Glutamatergic neuron (in vitro differentiated cells): ENCODE results near the gene LIN37. TPM values are rescaled to one million over a fixed set of nuclear protein-coding genes. Genes with fewer than 3 reads are reported as not detected.
"Not testable (repeated sequence)": the region's sequence is repeated elsewhere in the genome, so short reads cannot be mapped to it uniquely, and the experiment has no call there.

ENCODE experiments used
- DNase-seq: peaks from one replicate; pipeline ENCODE4 v3.0.0; 2022
- H3K27ac Mint-ChIP-seq: one replicate; pipeline ENCODE4 v1.8.0; 2020; ENCODE audit warnings: mild to moderate bottlenecking, mixed read lengths, inconsistent platforms; ENCODE audit not compliant: unreplicated experiment
- H3K27me3 Mint-ChIP-seq: one replicate; pipeline ENCODE4 v1.8.0; 2020; ENCODE audit warnings: mild to moderate bottlenecking, moderate library complexity, mixed read lengths, inconsistent platforms; ENCODE audit not compliant: unreplicated experiment
- H3K36me3 Mint-ChIP-seq: one replicate; pipeline ENCODE4 v1.8.0; 2020; ENCODE audit warnings: mild to moderate bottlenecking, mixed read lengths, inconsistent platforms; ENCODE audit not compliant: unreplicated experiment
- H3K4me1 Mint-ChIP-seq: one replicate; pipeline ENCODE4 v1.8.0; 2020; ENCODE audit warnings: mild to moderate bottlenecking, low read depth, mixed read lengths, inconsistent platforms; ENCODE audit not compliant: unreplicated experiment
- H3K4me3 Mint-ChIP-seq: one replicate; pipeline ENCODE4 v1.8.0; 2020; ENCODE audit warnings: mild to moderate bottlenecking, mixed read lengths, inconsistent platforms; ENCODE audit not compliant: unreplicated experiment
- H3K9me3 Mint-ChIP-seq: one replicate; pipeline ENCODE4 v1.8.0; 2020; ENCODE audit warnings: mild to moderate bottlenecking, moderate library complexity, mixed read lengths, inconsistent platforms; ENCODE audit not compliant: unreplicated experiment
- CTCF ChIP-seq: fragments of 200-600 bp; sonication (generic); IDR thresholded peaks from one replicate; pipeline ENCODE4 v1.5.0; 2021; ENCODE audit not compliant: partially characterized antibody, unreplicated experiment
- total RNA-seq: library from RNA; stranded (reverse); fragmentation: NEBNext Ultra II Directional; extraction: Animal tissue kit (Norgen Biotek cat#: 25700); gene quantifications from one replicate; pipeline ENCODE4 v1.2.1, GENCODE V29; 2021; ENCODE audit not compliant: unreplicated experiment

Gene LIN37
- total RNA-seq, 1 donor from 2014 or later: 29.8 TPM

GRCh38 chr19:35793381-35794165 lies 45.2 kb downstream of the LIN37 start:
- no peak for TF ChIP-seq CTCF
- Mint-ChIP-seq H3K4me1 (no peaks in the 10 kb centered on the region), H3K9me3 (peaks cover 1% of the 10 kb centered on the region), H3K36me3 (no peaks in the 10 kb centered on the region), H3K27me3 (peaks cover 20% of the 10 kb centered on the region), H3K4me3 (no peak overlapping the region), H3K27ac (no peak overlapping the region)
- no peak for DNase-seq

- not testable (repeated sequence) for H3K36me3 Mint-ChIP-seq, H3K4me3 Mint-ChIP-seq, DNase-seq, H3K4me1 Mint-ChIP-seq, H3K27ac Mint-ChIP-seq, H3K9me3 Mint-ChIP-seq
- peaks cover 16% of the 10 kb centered on the region for H3K27me3 Mint-ChIP-seq
Measured at GRCh38 chr19:35795564-35795963, 47.2 kb downstream of the LIN37 start.

GRCh38 chr19:35796645-35797542 lies 48.5 kb downstream of the LIN37 start:
- Mint-ChIP-seq H3K27ac (no peak overlapping the region), H3K9me3 (no peaks in the 10 kb centered on the region), H3K4me3 (peak overlapping the region; percentile 14), H3K4me1 (no peaks in the 10 kb centered on the region), H3K36me3 (no peaks in the 10 kb centered on the region), H3K27me3 (peaks cover 16% of the 10 kb centered on the region)
- DNase-seq: no peak
- no peak for TF ChIP-seq CTCF

GRCh38 chr19:35797663-35798062 lies 49.3 kb downstream of the LIN37 start:
- Mint-ChIP-seq H3K36me3 (no peaks in the 10 kb centered on the region), H3K4me3 (no peak overlapping the region), H3K27ac (no peak overlapping the region), H3K4me1 (no peaks in the 10 kb centered on the region), H3K9me3 (no peaks in the 10 kb centered on the region), H3K27me3 (peaks cover 16% of the 10 kb centered on the region)
- TF ChIP-seq CTCF: no peak
- DNase-seq: no peak

- H3K4me3 Mint-ChIP-seq: no peak overlapping the region
- H3K4me1 Mint-ChIP-seq: no peaks in the 10 kb centered on the region
- peaks cover 8% of the 10 kb centered on the region for H3K27me3 Mint-ChIP-seq
- no peak overlapping the region for H3K27ac Mint-ChIP-seq
- no peak for TF ChIP-seq CTCF
- H3K36me3 Mint-ChIP-seq: no peaks in the 10 kb centered on the region
- DNase-seq: no peak
- H3K9me3 Mint-ChIP-seq: peaks cover 2% of the 10 kb centered on the region
Measured at GRCh38 chr19:35801828-35802227, 53.5 kb downstream of the LIN37 start.

Other genes with a start within 250 kb of the LIN37 start
- 0.88 TPM for gene DMKN, start 234.9 kb upstream of the LIN37 start, total RNA-seq
- 0.29 TPM for gene SBSN, start 220.3 kb upstream of the LIN37 start, total RNA-seq
- not detected for gene GAPDHS, start 215.1 kb upstream of the LIN37 start, total RNA-seq
- gene TMEM147, start 202.9 kb upstream of the LIN37 start, total RNA-seq: 67.2 TPM
- gene ATP4A, start 184.9 kb upstream of the LIN37 start, total RNA-seq: 0.32 TPM
- gene PMIS2, start 162.4 kb upstream of the LIN37 start, total RNA-seq: not detected
- gene HAUS5, start 135.8 kb upstream of the LIN37 start, total RNA-seq: 15.9 TPM
- 78.7 TPM for gene RBM42, start 119.5 kb upstream of the LIN37 start, total RNA-seq
- 1.3 TPM for gene ETV2, start 106.8 kb upstream of the LIN37 start, total RNA-seq
- gene COX6B1, start 100.3 kb upstream of the LIN37 start, total RNA-seq: 448 TPM
- not detected for gene UPK1A, start 82.1 kb upstream of the LIN37 start, total RNA-seq
- gene ZBTB32, start 44.0 kb upstream of the LIN37 start, total RNA-seq: not detected
- 60.8 TPM for gene KMT2B, start 30.6 kb upstream of the LIN37 start, total RNA-seq
- gene IGFLR1, start 6.1 kb upstream of the LIN37 start, total RNA-seq: 4.7 TPM
- 24.3 TPM for gene U2AF1L4, start 3.2 kb upstream of the LIN37 start, total RNA-seq
- 109 TPM for gene PSENEN, start 2.9 kb upstream of the LIN37 start, total RNA-seq
- 0.49 TPM for gene HSPB6, start 8.5 kb downstream of the LIN37 start, total RNA-seq
- 41.7 TPM for gene PROSER3, start 9.6 kb downstream of the LIN37 start, total RNA-seq
- gene ARHGAP33, start 27.0 kb downstream of the LIN37 start, total RNA-seq: 180 TPM
- 0.64 TPM for gene PRODH2, start 64.3 kb downstream of the LIN37 start, total RNA-seq
- 4.7 TPM for gene NPHS1, start 103.9 kb downstream of the LIN37 start, total RNA-seq
- gene KIRREL2, start 108.3 kb downstream of the LIN37 start, total RNA-seq: 47.1 TPM
- gene APLP1, start 120.0 kb downstream of the LIN37 start, total RNA-seq: 618 TPM
- gene NFKBID, start 152.0 kb downstream of the LIN37 start, total RNA-seq: 7.6 TPM
- gene HCST, start 154.0 kb downstream of the LIN37 start, total RNA-seq: not detected
- gene TYROBP, start 159.7 kb downstream of the LIN37 start, total RNA-seq: not detected
- gene LRFN3, start 187.8 kb downstream of the LIN37 start, total RNA-seq: 40.6 TPM
- gene SDHAF1, start 246.6 kb downstream of the LIN37 start, total RNA-seq: 17.7 TPM